GM12872 (cell line): ENCODE measurements around the gene TMEM259.

Source experiments
- TF ChIP-seq, protein P1 (sequence below): IDR thresholded peaks from 3 replicates; pipeline ENCODE4 v1.5.1; 2011; ENCODE audit warnings: low read depth, mild to moderate bottlenecking, low read length, moderate library complexity; ENCODE audit not compliant: insufficient read depth

Gene TMEM259

GRCh38 chr19:1046836-1047695, 26.1 kb upstream of the TMEM259 start:
- TF ChIP-seq, protein P1, sequence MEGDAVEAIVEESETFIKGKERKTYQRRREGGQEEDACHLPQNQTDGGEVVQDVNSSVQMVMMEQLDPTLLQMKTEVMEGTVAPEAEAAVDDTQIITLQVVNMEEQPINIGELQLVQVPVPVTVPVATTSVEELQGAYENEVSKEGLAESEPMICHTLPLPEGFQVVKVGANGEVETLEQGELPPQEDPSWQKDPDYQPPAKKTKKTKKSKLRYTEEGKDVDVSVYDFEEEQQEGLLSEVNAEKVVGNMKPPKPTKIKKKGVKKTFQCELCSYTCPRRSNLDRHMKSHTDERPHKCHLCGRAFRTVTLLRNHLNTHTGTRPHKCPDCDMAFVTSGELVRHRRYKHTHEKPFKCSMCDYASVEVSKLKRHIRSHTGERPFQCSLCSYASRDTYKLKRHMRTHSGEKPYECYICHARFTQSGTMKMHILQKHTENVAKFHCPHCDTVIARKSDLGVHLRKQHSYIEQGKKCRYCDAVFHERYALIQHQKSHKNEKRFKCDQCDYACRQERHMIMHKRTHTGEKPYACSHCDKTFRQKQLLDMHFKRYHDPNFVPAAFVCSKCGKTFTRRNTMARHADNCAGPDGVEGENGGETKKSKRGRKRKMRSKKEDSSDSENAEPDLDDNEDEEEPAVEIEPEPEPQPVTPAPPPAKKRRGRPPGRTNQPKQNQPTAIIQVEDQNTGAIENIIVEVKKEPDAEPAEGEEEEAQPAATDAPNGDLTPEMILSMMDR, result no peak

- TF ChIP-seq, protein P1, result no peak
Measured at GRCh38 chr19:1046117-1046626, 25.2 kb upstream of the TMEM259 start.

DNA sequence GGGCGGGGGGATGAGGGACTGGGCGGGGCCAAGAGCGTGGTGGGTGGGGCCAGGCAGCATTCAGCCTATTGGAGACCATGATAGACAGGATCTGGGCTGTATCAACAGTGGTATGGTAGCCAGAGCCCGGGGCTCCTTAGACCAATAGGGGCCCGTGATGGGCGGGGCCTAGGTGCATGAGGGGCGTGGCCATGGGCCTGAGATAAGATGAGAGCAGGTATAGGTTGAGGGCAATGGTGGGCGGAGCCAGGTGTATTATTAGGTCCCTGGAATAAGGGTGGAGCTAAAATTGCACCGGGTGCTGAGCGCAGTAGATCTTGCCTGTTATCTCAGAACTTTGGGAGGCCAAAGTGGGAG, 24.3 kb upstream of the TMEM259 start:
- TF ChIP-seq, protein P1, result no peak

DNA sequence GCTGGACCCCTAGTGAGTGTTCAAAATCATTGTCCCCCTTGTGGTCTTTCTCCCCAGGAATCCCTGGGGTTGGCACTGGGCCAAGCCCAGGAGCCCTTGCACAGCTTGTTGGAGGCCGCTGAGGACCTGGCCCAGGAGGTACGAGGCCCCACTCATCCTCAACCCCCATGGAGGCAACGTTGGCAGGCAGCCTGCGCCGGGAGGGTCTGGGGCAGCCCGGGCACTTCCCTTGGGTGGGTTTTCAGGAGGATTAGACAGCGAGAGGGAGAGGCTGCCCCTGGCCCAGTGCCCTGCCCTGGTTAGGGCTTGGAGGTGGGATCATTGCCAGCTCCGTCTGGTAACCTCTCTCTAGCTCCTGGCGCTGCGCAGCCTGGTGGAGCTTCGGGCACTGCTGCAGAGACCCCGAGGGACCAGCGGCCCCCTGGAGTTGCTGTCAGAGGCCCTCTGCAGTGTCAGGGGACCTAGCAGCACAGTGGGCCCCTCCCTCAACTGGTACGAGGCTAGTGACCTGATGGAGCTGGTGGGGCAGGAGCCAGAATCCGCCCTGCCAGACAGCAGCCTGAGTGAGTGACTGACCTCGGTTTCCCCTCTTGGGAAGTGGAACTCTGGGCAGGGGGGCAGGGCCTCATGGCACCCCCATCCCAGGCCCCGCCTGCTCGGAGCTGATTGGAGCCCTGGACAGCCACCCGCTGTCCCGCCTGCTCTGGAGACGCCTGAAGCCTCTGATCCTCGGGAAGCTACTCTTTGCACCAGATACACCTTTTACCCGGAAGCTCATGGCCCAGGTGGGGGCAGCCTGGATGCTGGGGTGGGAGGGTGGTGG, 22.0 kb upstream of the TMEM259 start:
- TF ChIP-seq, protein P1, result no peak

DNA sequence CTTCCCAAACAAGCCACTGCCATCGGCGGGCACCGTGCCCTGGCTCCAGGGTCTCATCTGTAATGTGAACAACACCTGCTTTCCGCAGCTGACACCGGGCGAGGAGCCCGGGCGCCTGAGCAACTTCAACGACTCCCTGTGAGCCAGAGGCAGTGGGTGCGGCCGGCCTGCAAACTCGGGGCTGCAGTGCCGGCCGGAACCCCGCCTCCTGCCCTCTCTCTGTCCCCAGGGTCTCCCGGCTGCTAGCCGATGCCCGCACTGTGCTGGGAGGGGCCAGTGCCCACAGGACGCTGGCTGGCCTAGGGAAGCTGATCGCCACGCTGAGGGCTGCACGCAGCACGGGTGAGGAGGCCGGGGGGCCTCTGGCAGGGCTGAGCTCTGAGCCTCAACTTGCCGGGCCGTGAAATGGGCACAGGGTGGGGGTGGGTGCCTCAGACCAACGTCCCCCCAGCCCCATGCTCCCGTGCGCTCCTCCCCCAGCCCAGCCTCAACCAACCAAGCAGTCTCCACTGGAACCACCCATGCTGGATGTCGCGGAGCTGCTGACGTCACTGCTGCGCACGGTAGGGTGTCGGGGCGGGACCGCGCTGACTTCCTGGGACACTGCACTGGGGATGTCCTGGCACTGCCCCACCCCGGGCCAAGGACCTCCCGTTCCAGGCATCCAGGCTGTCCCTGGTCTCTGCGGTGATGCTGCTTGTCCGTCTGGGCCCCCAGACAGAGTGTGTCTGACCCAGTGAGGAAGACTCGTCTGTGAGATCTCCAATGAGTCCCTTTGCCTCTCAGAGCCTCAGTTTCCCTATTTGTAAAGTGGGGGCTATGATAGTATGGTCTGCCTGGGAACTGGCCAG, 21.1 kb upstream of the TMEM259 start:
- TF ChIP-seq, protein P1, result no peak

GRCh38 chr19:1041272-1041834, 20.4 kb upstream of the TMEM259 start:
- TF ChIP-seq, protein P1, result no peak
